HCT116 (cell line): ENCODE measurements around the gene C5AR2.

Experiments used
- POLR2A ChIP-seq: IDR thresholded peaks from 2 replicates; pipeline ENCODE4 v1.7.0; 2011; ENCODE audit warnings: borderline replicate concordance; ENCODE audit not compliant: insufficient read depth, insufficient read length; ENCODE audit errors: extremely low read depth
- POLR2AphosphoS5 ChIP-seq: IDR thresholded peaks from 2 replicates; pipeline ENCODE4 v1.6.1; 2011; ENCODE audit warnings: mild to moderate bottlenecking, low read depth, low read length, moderate library complexity
- TF ChIP-seq, protein P1 (sequence below), 3 experiments: fragments of 200-600 bp in 1 of 3; sonication (generic) in 1 of 3; IDR thresholded peaks in 2 of 3; conservative IDR thresholded peaks in 1 of 3; 2 replicates each; pipeline ENCODE4 v1.5.1; 2012 to 2017; ENCODE audit warnings: low read depth in 2 of 3, low read length in 2 of 3, antibody characterized with exemption in 1 of 3, borderline replicate concordance in 1 of 3, control low read depth in 1 of 3, mild to moderate bottlenecking in 1 of 3, mixed read lengths in 1 of 3, mixed run types in 1 of 3, moderate library complexity in 1 of 3; ENCODE audit not compliant: insufficient read depth in 1 of 3

GRCh38 chr19:47310323-47310722 is 21.7 kb upstream of the C5AR2 start:
- TF ChIP-seq POLR2A (no peak), POLR2AphosphoS5 (no peak)
- TF ChIP-seq, protein P1, sequence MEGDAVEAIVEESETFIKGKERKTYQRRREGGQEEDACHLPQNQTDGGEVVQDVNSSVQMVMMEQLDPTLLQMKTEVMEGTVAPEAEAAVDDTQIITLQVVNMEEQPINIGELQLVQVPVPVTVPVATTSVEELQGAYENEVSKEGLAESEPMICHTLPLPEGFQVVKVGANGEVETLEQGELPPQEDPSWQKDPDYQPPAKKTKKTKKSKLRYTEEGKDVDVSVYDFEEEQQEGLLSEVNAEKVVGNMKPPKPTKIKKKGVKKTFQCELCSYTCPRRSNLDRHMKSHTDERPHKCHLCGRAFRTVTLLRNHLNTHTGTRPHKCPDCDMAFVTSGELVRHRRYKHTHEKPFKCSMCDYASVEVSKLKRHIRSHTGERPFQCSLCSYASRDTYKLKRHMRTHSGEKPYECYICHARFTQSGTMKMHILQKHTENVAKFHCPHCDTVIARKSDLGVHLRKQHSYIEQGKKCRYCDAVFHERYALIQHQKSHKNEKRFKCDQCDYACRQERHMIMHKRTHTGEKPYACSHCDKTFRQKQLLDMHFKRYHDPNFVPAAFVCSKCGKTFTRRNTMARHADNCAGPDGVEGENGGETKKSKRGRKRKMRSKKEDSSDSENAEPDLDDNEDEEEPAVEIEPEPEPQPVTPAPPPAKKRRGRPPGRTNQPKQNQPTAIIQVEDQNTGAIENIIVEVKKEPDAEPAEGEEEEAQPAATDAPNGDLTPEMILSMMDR (IDR thresholded peaks at IDR 0.05 in 2 of 3, conservative IDR thresholded peaks at IDR 0.05 in 1 of 3; ENCODE audit: borderline replicate concordance in 1 of 3, insufficient read depth in 1 of 3, low read depth in 2 of 3, low read length in 2 of 3): no peak
